ENCODE results near the gene PLXNA1.

PLXNA1 gene

DNA sequence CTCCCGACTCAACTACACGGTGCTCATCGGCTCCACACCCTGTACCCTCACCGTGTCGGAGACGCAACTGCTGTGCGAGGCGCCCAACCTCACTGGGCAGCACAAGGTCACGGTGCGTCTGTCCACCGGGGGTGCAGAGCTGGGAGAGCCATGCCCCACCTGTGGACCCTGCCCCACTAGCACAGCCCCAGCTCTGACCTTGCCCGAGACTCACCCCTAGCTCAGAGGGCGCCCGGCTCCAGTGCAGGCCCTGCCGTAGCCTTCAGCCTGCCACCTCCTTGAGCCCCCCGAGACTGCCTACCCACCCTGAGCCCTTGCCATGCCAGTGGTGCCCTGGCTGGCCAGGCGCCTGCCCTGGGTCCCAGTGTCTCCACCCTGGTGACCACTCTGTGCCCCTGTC lies 34.9 kb downstream of the PLXNA1 start:
- DNase-seq (ENCODE audit: low read depth in 2 of 2, low spot score in 1 of 2) = no peak

DNA sequence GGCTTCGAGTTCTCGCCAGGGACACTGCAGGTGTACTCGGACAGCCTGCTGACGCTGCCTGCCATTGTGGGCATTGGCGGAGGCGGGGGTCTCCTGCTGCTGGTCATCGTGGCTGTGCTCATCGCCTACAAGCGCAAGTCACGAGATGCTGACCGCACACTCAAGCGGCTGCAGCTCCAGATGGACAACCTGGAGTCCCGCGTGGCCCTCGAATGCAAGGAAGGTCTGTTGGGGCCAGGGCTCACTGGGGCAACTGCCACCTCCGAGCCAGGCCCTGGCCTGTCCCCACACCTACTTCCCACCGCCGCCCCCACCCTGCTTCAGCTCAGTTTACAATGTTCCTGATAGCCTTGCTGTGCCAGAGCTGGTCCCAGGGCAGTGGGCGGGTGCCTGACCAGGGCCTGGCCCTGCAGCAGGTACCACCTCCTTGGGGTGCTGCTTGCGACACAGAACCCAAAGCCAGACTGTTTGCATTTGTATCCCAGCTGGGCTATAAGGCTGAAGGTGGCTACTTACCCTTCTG lies 35.5 kb downstream of the PLXNA1 start:
- no peak for DNase-seq (ENCODE audit: low read depth in 2 of 2, low spot score in 1 of 2)

DNA sequence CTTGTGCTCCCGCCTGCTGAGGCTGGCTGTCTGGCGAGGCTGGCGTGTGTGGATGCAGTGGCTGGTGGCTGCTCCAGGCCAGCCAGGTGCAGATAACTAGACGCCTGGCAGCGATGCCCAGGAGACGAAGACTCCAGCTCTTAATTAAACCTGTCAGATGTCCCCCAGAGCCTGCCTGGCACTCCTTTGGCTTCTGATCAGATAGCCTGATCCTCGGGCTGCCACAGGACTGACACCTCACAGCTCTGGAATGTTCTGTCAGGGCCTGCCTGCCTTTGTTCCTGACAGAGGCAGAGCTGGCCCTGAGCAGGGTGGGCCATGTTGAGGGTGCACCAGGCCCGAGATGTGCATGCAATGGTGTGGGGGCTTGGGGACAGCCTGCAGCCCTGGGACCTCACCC lies 36.5 kb downstream of the PLXNA1 start:
- DNase-seq (ENCODE audit: low read depth in 2 of 2, low spot score in 1 of 2) = no peak

DNA sequence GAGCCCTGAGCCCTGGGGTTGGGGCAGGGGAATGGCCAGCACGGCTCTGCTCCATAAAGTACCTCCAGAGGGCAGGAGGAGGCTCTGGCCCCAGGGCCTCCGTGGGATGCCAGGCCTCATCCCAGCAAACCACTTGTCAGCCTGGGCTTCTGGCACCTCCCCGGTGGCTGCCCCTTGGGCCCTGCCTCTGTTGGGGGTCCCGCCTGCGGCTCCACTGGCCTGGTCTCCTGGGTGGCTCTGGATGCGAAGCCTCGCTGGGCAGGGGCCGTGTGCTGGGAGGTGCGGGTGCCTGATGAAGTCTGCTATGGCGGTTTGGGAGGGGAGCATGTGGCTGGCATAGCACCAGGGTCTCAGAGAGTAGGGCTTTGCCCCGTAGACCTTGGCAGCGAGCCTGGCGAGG lies 37.6 kb downstream of the PLXNA1 start:
- DNase-seq (ENCODE audit: low read depth in 2 of 2, low spot score in 1 of 2) = no peak

DNA sequence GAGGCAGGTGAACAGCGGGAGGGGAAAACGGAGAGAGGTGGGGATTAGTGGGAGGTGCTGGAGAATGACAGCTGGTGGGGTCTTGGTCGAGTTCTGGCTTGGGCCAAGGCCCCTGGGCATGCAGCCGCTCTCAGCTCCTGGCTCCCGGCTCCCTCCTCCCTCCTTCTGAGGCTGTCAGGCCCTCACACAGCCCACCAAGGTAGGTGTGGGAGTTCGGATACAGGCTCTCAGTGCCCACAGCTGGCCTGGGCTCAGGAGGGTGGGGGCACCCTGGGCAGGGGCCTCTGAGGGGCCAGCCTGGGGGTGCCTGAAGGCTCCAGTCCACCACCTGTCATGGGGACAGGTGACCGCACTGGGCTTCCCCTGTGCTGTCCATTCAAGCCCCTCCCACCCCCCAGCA lies 39.9 kb downstream of the PLXNA1 start:
- no peak for DNase-seq (ENCODE audit: low read depth in 2 of 2, low spot score in 1 of 2)

DNA sequence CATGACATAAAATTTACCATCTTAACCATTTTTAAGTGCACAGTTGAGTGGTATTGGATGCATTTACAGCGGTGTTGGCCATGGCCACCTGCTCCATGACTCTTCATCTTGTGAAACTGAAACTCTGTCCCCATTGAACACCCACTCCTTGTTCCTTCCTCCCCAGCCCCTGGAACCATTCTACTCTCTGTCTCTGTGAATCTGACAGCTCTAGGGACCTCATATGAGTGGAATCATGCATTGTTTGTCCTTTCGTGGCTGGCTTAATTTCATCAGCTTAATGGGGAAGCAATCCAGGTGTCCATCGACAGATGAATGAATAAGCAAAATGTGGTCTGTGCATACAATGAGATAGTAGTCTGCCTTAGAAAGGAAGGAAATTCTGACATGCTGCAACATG lies 42.5 kb downstream of the PLXNA1 start:
- DNase-seq (ENCODE audit: low read depth in 2 of 2, low spot score in 1 of 2) = no peak

DNA sequence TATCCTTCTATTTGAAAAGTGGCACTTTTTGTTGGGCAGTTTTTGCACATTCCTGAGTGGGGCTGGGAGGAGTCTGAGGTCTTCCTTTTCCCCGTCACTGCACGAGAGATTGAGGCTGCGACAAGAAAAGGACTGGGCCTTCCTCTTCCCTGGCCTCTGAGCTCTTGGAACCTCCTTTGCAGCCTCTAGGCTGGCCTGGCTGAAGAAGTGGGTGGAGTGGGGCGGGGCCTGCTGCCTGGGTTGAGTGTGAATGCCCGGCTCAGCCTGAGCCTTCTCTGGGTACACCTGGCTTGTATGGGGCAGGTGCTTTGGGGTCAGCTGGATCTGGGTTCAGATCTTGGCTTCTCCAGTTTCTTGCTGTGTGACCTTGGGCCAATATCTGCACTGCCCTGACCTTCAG lies 43.1 kb downstream of the PLXNA1 start:
- DNase-seq (ENCODE audit: low read depth in 2 of 2, low spot score in 1 of 2) = no peak

DNA sequence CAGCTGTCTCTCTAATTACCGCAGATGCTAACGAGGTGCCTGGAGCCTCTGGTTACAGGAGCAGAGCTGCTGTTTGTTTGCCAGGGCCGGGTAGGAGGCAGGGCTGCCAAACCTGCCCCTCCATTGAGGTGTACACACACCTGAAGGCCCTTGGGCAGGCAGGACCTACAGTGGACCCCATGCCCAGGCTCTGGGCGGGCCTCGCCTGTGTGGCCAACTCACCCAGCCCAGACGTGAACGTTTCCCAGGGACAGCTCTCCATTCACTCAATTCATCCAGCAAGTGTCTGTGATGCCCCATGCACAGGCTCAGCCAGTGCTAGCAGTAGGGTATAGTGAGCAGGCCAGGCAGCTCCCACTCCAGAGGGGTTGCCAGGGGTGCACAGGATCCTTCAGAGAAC lies 43.7 kb downstream of the PLXNA1 start:
- DNase-seq (ENCODE audit: low read depth in 2 of 2, low spot score in 1 of 2) = no peak

DNA sequence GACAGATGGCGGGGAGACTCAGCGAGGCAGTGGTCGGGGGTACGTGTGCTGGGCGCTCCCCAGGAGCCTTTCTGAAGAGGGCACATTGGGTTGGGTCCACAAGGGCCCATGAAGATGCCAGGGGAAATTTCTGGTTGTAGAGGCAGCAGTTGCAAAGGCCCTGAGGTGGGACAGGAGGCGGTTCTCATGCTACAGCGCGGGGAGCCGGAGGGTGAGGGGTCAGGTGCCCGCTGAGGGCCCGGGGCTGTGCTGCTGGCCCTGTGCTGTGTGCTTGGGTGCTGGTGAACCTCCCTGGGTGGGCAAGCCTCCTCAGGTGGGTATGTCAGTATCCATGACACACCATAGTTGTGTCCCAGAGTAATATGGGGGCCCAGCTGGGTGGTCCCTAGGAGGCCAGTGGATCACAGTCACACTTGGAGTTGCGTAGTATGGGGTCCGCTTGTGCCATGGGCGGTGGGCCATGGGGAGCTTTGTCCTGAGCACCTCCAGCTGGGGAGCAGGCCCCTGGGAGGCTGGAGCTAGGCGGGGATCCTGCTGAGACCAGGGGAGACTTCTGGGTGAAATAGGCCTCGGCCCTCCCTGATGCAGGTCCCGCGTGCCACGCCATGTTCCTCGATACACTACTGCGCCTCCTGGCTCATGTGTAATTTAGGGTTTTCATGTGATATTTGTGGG lies 44.3 kb downstream of the PLXNA1 start:
- no peak for DNase-seq (ENCODE audit: low read depth in 2 of 2, low spot score in 1 of 2)

DNA sequence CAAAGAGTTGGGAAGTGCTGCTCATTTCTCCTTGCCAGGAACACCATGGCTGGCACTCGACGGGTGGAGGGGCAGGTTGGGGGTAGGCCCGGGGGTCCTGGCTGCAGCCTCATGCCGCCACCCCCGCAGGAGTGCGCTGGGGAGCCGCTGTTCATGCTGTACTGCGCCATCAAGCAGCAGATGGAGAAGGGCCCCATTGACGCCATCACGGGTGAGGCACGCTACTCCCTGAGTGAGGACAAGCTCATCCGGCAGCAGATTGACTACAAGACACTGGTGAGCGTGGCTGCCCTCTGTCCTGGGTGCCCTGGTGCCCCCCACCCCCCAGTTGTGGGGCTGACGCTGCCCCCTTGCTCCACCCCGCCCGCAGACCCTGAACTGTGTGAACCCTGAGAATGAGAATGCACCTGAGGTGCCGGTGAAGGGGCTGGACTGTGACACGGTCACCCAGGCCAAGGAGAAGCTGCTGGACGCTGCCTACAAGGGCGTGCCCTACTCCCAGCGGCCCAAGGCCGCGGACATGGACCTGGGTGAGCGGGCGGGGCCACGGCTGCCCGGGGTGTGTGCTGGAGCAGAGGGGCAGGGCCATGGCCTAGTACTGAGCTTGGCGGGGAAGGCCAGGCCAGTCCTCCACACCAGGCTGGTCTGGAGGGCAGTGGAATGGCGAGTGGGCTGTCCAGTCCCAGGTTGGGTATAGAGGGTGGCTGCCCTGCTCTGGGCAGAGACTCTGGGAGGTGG lies 45.1 kb downstream of the PLXNA1 start:
- no peak for DNase-seq (ENCODE audit: low read depth in 2 of 2, low spot score in 1 of 2)

DNA sequence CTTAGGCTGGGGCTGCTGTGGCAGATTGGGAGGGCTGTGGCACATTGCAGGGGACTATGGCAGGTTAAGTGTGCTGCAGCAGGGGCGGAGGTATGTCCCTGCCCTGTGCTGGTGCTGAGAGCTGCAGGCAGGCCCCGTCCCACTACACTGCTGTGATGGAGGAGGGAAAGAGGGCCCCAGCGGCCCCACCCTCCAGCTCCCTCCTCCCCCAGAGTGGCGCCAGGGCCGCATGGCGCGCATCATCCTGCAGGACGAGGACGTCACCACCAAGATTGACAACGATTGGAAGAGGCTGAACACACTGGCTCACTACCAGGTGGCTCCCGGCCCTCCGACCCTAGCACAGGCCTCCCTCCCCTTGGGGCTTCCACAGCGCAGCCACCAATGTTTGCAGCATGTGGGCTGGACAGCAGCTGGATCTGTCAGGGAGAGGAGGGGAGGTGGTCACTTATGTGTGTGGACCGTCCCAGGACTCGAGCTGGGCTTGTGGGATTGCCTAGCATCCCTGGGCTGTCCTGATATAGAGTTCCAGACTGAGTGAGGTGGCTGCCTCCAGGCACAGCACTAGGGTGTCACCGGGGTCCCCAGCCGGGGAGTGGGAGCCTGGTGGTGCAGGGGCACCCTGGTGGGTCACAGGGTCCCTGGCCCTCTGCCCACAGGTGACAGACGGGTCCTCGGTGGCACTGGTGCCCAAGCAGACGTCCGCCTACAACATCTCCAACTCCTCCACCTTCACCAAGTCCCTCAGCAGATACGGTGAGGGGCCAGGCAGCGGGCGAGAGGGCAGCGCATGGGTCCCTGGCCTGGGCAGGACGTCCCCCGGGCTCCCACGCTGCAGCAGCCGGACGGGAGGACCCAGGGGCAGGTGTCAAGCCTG lies 46.1 kb downstream of the PLXNA1 start:
- DNase-seq (ENCODE audit: low read depth in 2 of 2, low spot score in 1 of 2) = no peak

DNA sequence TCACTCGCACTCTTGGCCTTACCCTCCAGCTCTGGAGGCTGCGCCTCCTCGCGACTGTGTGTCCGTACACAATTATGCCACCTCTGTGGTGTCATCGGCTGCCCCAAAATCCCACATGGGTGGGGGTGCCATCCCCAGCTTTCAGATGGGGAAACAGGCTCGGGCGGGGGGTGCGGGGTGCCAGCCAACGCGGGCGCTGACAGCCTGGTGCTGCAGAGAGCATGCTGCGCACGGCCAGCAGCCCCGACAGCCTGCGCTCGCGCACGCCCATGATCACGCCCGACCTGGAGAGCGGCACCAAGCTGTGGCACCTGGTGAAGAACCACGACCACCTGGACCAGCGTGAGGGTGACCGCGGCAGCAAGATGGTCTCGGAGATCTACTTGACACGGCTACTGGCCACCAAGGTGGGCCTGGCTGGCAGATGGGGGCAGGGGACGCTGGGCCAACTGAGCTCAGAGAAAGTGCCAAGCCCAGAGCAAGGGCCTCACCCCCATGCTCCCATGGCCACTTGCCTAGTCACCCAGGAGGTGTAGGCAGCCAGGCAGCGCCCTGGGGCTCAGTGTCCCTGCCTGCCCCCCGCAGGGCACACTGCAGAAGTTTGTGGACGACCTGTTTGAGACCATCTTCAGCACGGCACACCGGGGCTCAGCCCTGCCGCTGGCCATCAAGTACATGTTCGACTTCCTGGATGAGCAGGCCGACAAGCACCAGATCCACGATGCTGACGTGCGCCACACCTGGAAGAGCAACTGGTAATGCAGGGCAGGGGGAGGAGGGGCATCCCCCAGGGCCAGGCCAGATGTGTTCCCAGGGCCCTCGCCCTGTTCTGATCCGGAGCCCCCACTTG lies 47.0 kb downstream of the PLXNA1 start:
- DNase-seq (ENCODE audit: low read depth in 2 of 2, low spot score in 1 of 2) = no peak

DNA sequence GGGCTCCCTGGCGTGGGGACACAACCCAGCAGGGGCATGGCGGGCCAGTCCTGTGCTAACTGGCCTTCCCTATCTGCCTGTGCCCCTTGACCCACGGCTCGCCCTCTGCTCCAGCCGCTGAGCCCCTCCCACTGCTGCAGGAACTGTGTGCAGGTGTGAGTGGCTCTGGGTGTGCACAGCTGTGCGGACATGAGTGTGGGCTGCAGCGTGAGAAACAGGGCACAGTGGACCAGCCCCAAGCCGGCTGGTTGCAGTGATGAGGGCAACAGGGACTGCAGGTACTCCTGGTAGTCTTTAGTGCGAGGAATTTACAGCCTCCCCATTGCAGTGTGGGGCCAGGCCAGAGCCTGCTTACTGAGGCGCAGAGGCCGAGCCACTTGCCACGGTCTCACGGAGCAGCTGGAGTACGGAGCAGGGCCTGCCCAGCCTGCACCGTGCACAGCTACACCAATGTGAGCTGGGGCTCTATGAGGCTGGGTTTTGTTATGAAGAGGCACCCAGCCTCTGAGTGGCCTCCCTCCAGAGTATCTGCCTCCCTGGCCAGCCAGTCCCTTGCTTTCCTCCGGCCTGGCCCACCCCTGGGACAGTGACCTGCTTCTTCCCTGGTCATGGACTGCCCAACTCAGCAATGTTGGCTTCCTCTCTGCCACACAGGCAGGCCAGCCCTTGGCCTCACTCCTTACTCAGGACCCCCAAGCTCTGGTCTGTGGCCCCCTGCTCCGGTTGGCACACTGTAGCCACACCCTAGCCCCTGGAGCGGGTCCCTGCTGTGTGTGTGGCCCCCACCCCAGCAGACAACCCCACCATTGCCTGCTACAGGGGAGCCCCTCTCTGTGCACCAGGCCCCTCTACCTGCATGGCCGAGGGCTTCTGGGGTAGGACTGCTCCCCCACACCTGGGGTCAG lies 47.8 kb downstream of the PLXNA1 start:
- no peak for DNase-seq (ENCODE audit: low read depth in 2 of 2, low spot score in 1 of 2)

DNA sequence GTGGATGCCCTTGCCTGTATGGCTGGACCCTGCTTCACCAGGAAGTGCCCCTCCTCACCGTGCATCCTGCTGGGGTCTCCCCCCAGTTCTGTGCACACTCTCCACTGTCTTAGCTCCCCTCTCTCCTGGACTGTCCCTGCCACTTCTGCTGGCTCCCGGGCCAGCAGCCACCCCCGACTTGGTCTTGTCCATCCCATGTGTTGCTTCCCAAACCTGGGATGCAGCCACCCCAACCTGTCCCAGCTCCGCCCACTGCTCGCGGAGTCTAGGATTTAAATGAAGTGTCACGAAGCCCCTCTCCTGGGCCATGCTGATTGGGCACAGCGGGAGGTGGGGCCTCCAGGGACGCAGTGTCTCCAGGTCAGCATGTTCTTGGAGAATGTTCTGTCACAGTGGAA lies 48.5 kb downstream of the PLXNA1 start:
- DNase-seq (ENCODE audit: low read depth in 2 of 2, low spot score in 1 of 2) = no peak

DNA sequence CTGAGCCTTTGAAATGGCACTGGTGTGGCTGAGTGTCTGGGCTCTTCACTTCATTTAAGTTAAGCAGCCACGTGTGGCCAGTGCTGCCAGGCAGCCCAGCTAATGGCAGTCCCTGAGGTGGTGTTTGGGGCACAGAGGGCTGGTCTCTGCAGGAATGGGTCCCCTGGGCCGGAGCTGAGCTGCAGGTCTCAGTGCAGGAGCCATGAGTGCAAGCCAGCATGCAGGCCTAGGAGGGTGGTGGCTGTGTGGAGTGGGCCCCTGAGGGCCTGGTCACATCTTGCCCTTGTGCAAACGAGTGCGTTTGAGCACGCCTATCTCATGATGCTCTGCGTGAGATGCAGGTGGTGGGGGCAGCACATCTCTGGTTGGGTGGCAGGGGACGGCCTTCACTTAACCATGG lies 48.9 kb downstream of the PLXNA1 start:
- no peak for DNase-seq (ENCODE audit: low read depth in 2 of 2, low spot score in 1 of 2)

DNA sequence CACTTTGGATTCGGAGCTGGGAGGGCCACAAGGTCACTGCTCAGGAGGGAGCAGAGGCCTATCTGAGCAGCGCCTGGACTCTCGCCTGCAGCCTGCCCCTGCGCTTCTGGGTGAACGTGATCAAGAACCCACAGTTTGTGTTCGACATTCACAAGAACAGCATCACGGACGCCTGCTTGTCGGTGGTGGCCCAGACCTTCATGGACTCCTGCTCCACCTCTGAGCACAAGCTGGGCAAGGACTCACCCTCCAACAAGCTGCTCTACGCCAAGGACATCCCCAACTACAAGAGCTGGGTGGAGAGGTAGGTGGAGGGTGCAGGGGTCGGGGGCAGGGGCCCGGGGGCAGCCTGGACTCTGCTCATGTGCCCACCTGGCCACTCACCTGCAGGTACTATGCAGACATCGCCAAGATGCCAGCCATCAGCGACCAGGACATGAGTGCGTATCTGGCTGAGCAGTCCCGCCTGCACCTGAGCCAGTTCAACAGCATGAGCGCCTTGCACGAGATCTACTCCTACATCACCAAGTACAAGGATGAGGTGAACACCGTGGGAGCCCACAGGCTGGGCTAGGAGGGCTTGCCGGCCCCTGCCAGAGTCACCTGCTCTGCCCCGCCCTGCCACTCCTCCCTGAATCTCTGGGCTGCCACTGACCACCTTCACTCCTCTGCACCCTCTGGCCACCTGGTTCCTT lies 49.5 kb downstream of the PLXNA1 start:
- no peak for DNase-seq (ENCODE audit: low read depth in 2 of 2, low spot score in 1 of 2)

Measured in stimulated activated CD8-positive, alpha-beta memory T cell treated with anti-CD3 and anti-CD28 coated beads, Interleukin-4, amount 100 ng/mL, for 4 hours (primary cell).